NCI-H510A treated with DMSO at 0.1 percent for 48 hours (cell line): ENCODE results near the gene PSEN1.

Source experiments
- DNase-seq: peaks from one replicate; lab custom pipeline; 2025; lab: John Stamatoyannopoulos, UW

Gene PSEN1

GRCh38 chr14:73253721-73254120 lies 117.4 kb downstream of the PSEN1 start:
- no peak for DNase-seq

- DNase-seq, result no peak
Measured at GRCh38 chr14:73254247-73255004, 118.1 kb downstream of the PSEN1 start.

GRCh38 chr14:73255005-73255400 lies 118.7 kb downstream of the PSEN1 start:
- no peak for DNase-seq

- DNase-seq, result no peak
Measured at GRCh38 chr14:73255693-73256225, 119.5 kb downstream of the PSEN1 start.

- no peak for DNase-seq
Measured at GRCh38 chr14:73258076-73258475, 121.8 kb downstream of the PSEN1 start.

GRCh38 chr14:73258845-73259611 lies 122.7 kb downstream of the PSEN1 start:
- no peak for DNase-seq

- no peak for DNase-seq
Measured at GRCh38 chr14:73259837-73260236, 123.5 kb downstream of the PSEN1 start.

- DNase-seq, result no peak
Measured at GRCh38 chr14:73260574-73260973, 124.3 kb downstream of the PSEN1 start.

- no peak for DNase-seq
Measured at GRCh38 chr14:73261075-73261474, 124.8 kb downstream of the PSEN1 start.

GRCh38 chr14:73261520-73262426 lies 125.5 kb downstream of the PSEN1 start:
- no peak for DNase-seq

- DNase-seq, result no peak
Measured at GRCh38 chr14:73262427-73263183, 126.3 kb downstream of the PSEN1 start.

GRCh38 chr14:73263606-73264005 lies 127.3 kb downstream of the PSEN1 start:
- no peak for DNase-seq

GRCh38 chr14:73264080-73264884 lies 128.0 kb downstream of the PSEN1 start:
- DNase-seq, result no peak

GRCh38 chr14:73264885-73265720 lies 128.8 kb downstream of the PSEN1 start:
- no peak for DNase-seq

- DNase-seq, result no peak
Measured at GRCh38 chr14:73265721-73266046, 129.4 kb downstream of the PSEN1 start.

- DNase-seq, result no peak
Measured at GRCh38 chr14:73266317-73266716, 130.0 kb downstream of the PSEN1 start.

GRCh38 chr14:73267474-73267873 lies 131.2 kb downstream of the PSEN1 start:
- DNase-seq, result no peak

- peak; percentile 32 for DNase-seq
Measured at GRCh38 chr14:73269729-73270531, 133.6 kb downstream of the PSEN1 start.

GRCh38 chr14:73272393-73272792 lies 136.1 kb downstream of the PSEN1 start:
- no peak for DNase-seq
